ENCODE measurements around the gene FSTL4. TPM values are rescaled to one million over a fixed set of nuclear protein-coding genes. Genes with fewer than 3 reads are reported as not detected.

Gene FSTL4
- total RNA-seq, 4 donors from 2014 or later = 0.27 to 1.6 (median 0.35) TPM; not detected in 1

- Histone ChIP-seq H3K4me1 (no peaks in the 10 kb centered on the region), H3K36me3 (no peaks in the 10 kb centered on the region), H3K4me3 (no peak overlapping the region), H3K27me3 (no peaks in the 10 kb centered on the region), H3K9me3 (no peaks in the 10 kb centered on the region), H3K27ac (no peak overlapping the region)
- TF ChIP-seq, protein P1, sequence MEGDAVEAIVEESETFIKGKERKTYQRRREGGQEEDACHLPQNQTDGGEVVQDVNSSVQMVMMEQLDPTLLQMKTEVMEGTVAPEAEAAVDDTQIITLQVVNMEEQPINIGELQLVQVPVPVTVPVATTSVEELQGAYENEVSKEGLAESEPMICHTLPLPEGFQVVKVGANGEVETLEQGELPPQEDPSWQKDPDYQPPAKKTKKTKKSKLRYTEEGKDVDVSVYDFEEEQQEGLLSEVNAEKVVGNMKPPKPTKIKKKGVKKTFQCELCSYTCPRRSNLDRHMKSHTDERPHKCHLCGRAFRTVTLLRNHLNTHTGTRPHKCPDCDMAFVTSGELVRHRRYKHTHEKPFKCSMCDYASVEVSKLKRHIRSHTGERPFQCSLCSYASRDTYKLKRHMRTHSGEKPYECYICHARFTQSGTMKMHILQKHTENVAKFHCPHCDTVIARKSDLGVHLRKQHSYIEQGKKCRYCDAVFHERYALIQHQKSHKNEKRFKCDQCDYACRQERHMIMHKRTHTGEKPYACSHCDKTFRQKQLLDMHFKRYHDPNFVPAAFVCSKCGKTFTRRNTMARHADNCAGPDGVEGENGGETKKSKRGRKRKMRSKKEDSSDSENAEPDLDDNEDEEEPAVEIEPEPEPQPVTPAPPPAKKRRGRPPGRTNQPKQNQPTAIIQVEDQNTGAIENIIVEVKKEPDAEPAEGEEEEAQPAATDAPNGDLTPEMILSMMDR (IDR thresholded peaks at IDR 0.05) = no peak
- no peak for DNase-seq
Observed at GRCh38 chr5:133295520-133295919, 316.8 kb downstream of the FSTL4 start.

GRCh38 chr5:133294380-133294779 lies 318.0 kb downstream of the FSTL4 start:
- TF ChIP-seq, protein P1 (IDR thresholded peaks at IDR 0.05) = no peak
- no peak for TF ChIP-seq POLR2A (IDR thresholded peaks at IDR 0.05)
- H3K9me3 ChIP-seq = no peaks in the 10 kb centered on the region
- H3K27me3 ChIP-seq = no peaks in the 10 kb centered on the region
- H3K27ac ChIP-seq = no peak overlapping the region
- DNase-seq = no peak
- no peaks in the 10 kb centered on the region for H3K4me1 ChIP-seq
- no peaks in the 10 kb centered on the region for H3K36me3 ChIP-seq
- H3K4me3 ChIP-seq = no peak overlapping the region

- H3K4me1 ChIP-seq = no peaks in the 10 kb centered on the region
- no peak for TF ChIP-seq POLR2A (IDR thresholded peaks at IDR 0.05)
- TF ChIP-seq, protein P1 (IDR thresholded peaks at IDR 0.05) = no peak
- no peak overlapping the region for H3K4me3 ChIP-seq
- no peak overlapping the region for H3K27ac ChIP-seq
- H3K27me3 ChIP-seq = no peaks in the 10 kb centered on the region
- no peaks in the 10 kb centered on the region for H3K9me3 ChIP-seq
- no peaks in the 10 kb centered on the region for H3K36me3 ChIP-seq
- DNase-seq = no peak
Observed at GRCh38 chr5:133293960-133294359, 318.4 kb downstream of the FSTL4 start.

- H3K36me3 ChIP-seq = no peaks in the 10 kb centered on the region
- no peak for DNase-seq
- H3K27ac ChIP-seq = no peak overlapping the region
- H3K4me3 ChIP-seq = no peak overlapping the region
- no peaks in the 10 kb centered on the region for H3K9me3 ChIP-seq
- H3K27me3 ChIP-seq = no peaks in the 10 kb centered on the region
- no peaks in the 10 kb centered on the region for H3K4me1 ChIP-seq
- TF ChIP-seq, protein P1 (IDR thresholded peaks at IDR 0.05) = no peak
- TF ChIP-seq POLR2A (IDR thresholded peaks at IDR 0.05) = no peak
Observed at GRCh38 chr5:133292300-133292699, 320.0 kb downstream of the FSTL4 start.

- Histone ChIP-seq H3K9me3 (no peaks in the 10 kb centered on the region), H3K4me1 (no peaks in the 10 kb centered on the region), H3K36me3 (no peaks in the 10 kb centered on the region), H3K4me3 (no peak overlapping the region), H3K27me3 (no peaks in the 10 kb centered on the region), H3K27ac (no peak overlapping the region)
- no peak for TF ChIP-seq POLR2A (IDR thresholded peaks at IDR 0.05)
- no peak for DNase-seq
Observed at GRCh38 chr5:133291524-133291923, 320.8 kb downstream of the FSTL4 start.

DNA sequence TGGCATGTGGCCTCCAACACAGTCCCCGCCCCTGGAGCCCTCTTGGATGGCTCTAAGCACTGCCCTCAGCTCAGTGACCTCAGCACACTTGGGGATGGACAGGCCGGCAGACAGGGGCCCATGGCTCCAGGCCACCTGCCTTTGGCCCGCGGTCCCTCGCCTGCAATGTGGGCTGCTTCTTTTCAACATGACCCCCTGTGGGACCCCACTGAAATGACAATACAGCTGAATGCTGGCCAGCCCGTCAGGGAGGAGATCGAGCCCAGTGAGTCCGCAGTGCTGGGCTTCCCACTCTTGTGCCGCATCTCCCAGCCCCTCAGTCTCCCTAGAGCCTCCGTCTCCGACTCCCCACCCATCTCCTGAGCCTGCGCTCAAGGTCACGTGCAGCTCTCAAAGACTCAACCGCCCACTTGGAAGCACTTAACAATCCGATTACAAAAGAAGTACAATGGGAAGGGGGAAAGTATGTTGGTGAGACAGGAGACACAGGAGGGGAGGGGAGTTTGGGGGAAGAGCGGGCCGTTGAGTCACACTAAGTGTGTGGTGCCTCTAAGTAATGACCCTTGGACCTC lies 321.6 kb downstream of the FSTL4 start:
- Histone ChIP-seq H3K27me3 (no peaks in the 10 kb centered on the region), H3K9me3 (no peaks in the 10 kb centered on the region), H3K27ac (no peak overlapping the region), H3K36me3 (no peaks in the 10 kb centered on the region), H3K4me3 (no peak overlapping the region), H3K4me1 (no peaks in the 10 kb centered on the region)
- no peak for TF ChIP-seq POLR2A (IDR thresholded peaks at IDR 0.05)
- TF ChIP-seq, protein P1 (IDR thresholded peaks at IDR 0.05) = no peak
- no peak for DNase-seq

Measured in Peyer's patch (tissue), 4 donors.